Measurements from ENCODE around the gene IQSEC3.

IQSEC3 gene

DNA sequence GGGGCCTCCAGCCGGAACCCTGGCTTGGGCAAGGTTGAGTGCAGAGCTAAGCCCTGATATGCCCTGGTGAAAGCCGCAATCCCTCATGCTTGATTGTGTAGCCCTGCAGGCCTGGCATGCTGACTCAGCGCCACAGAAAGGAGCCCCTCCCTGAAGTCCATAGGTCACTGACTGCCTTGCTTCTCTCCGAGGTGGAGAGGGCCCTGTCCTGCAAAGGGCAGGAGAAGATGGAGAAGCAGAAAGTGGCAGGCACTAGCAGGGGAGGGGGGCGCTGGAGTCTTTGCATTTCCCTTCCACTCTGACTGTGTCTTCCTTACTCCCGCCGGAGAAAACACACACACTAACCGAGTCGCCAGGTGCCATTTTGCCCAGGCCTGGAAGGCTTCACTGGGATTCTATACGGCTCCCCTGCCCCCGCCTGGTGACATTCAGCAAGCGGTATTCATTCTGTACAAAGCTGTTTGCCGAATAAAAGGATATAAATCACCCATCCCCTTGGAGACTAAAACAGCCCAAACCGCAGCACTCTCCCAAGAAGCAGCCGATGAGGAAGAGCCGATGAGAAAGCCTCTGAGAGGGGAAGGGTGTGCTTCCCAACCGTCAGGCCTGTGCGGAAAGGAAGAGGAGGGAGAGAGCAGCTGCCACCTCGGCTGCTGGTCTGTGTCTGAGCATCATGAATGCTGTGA is 77.5 kb downstream of the IQSEC3 start:
- DNase-seq, result no peak

DNA sequence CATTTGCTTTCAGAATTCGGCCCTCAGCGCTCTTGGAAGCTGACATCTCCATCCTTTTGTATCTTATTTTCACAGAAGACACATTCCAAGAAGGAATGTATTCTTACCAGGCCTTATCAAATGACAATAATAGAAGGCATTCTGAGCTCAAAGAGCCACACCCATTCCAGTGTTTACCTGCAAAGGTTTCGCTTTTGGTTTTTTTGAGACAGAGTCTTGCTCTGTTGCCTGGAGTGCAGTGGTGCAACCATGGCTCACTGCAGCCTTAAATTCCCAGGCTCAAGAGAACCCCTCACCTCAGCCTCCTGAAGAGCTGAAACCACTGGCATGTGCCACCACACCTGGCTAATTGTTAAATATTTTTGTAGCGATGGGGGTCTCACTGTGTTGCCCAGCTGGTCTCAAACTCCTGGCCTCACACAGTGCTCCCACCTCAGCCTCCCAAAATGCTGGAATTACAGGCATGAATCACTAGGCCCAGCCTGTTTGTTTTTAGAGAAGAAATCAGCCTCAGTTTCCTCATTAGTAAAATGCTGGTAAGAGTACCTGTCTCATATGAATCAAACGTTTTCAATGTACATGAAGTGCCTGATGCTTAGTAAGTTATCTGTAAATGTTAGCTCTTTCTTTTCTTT is 78.2 kb downstream of the IQSEC3 start:
- no peak for DNase-seq

DNA sequence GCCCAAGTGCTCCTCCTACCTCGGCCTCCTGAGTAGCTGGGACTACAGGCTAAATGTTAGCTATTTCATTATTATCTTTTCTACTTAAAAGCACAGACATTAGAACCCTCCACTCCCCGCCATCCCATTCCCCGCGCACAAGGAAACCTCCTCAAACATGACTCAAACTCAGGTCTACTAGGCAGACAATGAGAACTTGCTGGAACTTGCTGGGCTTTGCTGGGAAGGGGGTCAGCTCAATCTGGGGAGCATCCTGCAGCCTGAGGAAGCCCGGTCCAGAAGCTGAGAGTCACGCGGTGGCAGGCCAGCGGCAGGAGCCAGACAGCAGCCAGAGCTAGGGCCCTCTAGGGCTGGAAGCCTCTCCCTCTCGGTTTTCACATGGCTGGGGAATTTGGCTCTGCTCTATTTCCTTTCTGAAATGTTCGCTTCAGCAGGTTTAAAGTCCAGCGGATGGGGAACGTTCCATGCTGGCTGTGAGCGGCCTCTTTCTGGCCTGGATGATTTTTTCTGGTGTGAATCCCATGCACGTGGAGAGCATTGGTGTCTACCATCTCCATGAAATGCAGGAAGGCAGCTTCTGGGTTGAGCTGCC is 78.9 kb downstream of the IQSEC3 start:
- DNase-seq, result no peak

DNA sequence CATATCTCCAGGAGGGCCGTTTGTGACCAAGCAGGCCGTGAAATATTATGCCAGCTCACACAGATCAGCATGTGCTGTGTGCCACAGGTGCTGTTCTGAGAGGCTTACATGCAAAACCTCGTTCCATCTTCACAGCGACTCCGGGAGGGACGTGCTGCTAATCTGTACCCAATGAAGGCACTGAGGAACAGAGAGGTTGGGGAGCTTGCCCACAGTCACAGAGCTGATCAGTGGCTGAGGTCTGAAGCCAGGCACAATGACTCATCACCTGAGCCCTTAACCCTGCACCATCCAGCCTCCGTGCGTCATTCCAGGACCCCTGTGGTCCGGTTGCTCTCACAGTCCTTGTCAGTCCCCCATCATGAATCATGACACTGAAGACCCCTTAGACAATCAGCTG is 80.7 kb downstream of the IQSEC3 start:
- no peak for DNase-seq

DNA sequence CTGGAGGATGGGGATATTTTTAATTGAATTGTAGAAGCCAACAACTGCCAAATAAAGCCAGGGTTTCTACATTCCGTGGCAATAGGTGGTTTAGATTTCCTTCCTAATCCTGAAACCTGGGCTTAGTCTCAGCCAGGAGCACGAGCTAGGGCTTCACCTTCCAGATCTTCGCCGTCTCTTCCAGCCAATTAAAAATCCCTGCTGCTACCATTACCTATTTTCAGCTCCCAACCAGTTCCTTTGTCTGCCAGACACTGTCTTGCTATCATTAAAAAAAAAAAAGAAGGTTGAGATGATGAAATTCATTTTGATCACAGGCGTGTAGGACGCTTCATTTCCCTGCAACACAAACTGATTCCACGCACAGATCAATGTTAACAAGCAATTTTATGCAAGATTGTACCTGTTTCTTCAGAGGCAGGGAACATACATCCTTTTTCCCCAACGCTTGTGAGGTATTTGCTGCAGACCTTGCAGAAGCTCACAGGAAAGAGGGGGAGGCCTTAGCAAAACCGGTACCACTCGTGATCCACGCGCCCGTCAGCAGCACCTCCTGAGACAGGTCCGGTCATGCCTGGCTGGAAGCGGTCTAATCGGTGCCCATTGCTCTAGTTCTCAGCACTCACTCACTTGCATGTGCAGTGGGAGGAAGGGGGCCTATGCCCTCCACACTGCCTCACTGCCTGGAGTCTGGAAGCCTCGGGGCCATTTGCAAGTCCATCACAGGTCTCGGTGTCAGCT is 82.3 kb downstream of the IQSEC3 start:
- DNase-seq, result no peak

DNA sequence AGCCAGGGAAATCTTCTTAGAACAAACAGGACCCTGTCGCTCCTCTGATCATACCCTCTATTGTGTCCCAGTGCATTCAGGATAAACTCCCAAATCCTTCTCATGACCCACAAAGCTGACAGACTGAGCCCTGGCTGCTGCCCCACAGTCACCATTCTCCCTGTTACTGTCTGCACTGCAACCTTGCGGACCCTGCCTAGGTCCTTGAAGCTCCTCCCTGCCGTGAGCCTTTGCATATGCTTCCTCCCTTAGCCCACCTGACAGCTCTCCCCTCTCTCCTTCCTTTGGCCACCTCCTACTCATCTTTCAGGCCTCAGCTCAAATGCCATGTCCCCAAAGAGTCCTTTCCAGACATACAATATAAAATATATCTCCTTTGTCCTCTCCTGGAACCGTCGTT is 85.0 kb downstream of the IQSEC3 start:
- DNase-seq, result no peak

DNA sequence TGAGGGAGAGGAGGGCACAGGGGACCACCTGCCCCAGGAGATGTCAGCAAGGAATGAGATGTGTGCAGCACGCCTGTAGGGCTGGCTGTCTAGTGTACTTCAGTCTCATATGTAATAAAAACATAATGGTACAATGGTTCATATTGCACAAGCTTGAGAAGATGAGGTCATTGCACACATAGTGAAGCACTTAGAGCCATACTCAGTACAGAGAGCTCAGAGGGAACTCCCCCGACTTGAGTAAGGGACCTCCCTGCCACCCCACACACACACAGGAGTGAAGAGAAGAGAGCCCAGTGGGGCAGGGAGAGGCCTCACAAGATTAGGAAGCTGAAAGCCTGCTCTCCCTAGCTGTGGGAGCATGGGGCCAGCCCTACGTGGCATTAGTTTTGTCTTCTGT is 85.9 kb downstream of the IQSEC3 start:
- no peak for DNase-seq

DNA sequence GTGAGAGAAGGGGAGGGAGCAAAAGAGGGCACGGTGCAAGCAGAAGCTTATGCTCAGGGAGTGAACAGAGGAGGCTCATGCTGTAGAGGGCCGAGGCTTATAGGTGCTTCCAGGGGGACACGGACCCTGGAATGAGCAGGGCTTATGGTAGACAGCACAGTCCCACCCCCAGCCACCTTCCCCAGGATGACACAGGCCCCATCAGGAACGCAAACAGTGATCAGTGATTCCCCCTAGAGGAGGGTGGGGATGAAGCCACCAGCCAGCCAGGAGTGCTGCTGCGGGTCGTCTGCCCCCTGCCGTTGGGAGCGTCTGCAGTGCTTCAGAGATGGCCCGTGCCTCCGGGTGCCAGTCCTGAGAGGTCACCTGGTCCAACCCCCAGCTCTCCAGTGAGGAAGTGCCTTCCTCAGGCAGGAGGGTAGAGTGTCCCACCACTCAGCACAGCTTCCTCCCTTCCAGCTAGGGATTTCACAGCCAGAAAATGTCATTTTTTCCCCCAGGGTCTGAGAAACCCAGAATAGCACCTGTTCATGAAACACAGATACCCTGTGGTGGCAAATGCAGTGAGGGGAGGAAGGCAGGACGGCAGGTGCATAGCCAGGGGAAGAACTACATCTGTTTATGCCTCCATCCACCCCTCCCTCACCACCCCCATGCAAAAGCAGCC is 86.6 kb downstream of the IQSEC3 start:
- DNase-seq, result no peak

DNA sequence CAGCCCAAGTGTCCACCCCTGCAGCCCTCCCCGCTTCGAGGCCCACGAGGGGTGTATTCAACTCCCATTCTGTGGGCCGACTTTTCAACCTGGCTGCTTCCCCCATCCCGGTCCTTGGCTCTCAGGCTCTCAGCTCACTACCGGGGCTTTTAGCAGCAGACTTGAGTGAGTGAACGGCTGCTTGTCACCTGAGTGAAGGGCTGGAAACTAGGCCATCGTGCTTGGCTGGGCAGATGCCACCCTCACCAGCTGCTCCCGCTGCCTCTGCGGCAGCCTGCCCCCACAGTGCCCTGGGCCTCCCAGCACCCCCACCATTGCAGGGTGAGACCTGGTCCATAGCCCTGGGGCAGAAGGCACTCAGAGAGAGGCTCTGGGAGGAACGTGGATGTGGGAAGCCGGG is 87.5 kb downstream of the IQSEC3 start:
- no peak for DNase-seq

DNA sequence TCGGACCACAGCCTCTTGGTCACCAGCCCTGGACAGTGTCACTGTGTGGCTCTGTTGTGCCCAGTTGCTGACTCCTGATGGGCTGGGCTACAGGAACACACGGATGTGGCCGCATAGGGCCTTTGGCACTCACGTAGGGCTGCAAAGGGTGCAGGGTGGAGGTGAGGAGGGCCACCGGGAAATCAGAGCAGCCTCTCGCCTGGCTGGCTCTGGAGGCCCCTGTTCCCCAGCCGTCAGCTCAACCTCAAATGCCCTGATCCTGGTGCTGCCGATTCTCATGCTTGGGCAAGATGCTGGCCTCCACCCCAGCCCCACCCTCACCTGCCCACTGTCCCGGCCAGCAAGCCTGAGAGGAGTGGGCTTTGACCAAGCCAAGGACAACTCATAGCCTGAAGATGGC is 88.4 kb downstream of the IQSEC3 start:
- DNase-seq, result no peak

DNA sequence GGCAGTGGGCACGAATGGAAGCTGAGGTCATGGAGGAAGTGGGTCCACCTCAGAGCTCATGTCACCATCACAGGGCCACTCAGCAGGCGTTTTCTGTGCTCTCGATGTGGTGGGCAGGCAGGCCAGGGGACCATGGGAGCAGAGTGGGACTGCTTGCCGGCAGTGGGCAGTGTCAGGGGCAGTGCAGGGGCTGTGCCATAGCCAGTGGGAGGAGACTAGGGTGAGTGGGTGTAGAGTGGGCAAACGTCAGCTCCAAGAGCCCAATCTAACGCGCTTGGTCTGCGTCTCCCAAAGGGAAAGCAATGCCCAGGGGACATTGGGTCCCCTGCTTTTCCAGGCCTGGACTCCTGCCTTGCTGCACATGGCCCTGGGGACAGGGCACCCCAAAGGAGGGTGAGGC is 89.1 kb downstream of the IQSEC3 start:
- DNase-seq, result no peak

DNA sequence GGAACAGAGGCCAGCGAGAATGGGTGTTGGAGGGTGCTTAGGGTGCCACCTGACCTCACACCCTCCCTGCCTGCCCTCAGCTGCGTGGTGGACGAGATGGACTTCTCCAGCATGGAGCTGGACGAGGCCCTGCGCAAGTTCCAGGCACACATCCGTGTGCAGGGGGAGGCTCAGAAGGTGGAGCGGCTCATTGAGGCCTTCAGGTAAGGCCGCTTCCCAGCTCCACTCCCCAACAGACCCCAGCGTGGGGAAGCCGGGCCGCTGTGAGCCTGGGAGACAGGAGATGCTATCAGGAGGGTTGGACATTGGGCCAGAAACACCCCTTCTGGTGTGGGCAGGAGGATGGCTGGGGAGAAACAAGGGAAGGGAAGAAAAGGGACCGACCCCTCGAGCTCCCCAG is 90.4 kb downstream of the IQSEC3 start:
- no peak for DNase-seq

DNA sequence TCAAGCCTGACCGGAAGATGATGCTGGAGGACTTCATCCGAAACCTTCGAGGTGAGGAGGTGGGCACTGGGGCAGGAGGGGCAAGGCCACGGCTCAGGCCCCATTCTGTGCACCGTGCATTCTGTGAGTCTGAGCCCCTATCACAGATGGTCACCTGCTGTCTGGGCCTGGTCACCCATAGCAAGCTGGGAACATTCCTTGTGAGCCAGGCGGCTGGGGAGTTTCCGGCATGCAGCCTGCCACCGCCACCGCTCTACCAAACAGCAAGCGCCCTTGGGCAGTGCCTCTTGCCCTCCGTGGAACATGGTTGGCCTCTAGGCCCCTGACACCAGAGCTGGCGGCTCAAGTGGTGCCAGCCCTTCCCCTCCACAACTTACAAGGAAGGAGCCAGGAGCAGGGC is 91.1 kb downstream of the IQSEC3 start:
- DNase-seq, result no peak

DNA sequence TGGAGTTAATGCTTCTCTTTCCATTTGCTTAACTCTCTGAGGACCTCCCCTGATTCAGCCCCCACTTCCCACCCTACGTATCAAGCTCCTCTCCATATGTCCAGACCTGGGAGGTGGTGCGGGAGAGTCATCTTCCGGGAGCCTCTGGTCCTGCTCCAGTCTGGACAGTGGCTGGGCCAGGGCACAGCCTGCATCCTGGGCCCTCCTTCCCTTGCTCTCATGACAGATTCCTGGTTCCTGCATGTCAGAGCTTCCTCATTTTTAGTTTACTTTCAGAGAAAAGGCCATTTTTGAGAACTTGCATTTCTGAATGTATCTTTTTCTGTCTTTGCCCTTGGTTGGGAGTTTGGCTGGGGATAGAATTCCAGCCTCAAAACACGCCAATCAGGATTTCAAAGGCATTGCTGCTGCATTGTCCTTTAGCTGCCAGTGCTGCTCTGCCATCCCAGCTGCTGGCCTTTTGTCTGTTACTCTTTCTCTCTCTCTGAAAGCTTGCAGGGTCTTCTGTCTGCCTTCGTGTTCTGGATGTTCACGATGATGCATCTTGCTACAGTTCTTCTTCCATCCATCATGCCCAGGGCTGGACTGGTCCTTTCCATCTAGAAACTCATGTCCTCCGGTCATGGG is 92.7 kb downstream of the IQSEC3 start:
- no peak for DNase-seq

DNA sequence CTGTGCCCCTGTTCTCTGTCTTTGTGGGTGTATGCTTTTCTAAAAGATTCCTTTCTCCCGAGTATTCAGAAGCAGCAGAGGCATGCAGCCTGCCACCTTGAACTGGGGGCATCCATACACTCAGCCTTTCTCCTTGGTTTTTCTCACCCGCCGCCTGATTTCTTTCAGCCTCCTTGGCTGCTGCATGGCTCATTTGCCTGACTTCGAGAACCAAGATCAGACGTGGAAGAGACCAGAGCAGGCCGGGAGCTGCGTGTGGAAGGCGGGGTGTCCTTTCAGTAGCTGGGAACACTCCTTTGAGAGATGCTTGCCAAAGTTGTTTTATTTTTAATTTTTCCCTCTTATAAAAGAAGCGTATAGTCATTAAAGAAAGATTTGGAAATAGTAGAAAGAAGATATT is 94.3 kb downstream of the IQSEC3 start:
- no peak for DNase-seq

DNA sequence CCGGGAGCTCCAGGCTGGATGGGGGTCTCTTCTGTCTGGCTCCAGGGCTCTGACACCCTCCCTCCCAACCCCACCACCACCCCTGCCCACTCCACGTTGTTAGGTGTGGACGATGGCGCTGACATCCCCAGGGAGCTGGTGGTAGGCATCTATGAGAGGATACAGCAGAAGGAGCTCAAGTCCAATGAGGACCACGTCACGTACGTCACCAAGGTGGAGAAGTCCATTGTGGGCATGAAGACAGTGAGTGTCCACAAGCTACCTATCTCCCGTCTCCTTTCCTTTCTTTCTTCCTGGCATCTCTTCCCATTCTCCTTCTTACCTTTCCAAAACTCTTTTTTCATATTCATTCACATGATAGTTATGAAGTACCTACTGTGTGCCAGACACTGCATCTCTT is 95.3 kb downstream of the IQSEC3 start:
- no peak for DNase-seq

DNA sequence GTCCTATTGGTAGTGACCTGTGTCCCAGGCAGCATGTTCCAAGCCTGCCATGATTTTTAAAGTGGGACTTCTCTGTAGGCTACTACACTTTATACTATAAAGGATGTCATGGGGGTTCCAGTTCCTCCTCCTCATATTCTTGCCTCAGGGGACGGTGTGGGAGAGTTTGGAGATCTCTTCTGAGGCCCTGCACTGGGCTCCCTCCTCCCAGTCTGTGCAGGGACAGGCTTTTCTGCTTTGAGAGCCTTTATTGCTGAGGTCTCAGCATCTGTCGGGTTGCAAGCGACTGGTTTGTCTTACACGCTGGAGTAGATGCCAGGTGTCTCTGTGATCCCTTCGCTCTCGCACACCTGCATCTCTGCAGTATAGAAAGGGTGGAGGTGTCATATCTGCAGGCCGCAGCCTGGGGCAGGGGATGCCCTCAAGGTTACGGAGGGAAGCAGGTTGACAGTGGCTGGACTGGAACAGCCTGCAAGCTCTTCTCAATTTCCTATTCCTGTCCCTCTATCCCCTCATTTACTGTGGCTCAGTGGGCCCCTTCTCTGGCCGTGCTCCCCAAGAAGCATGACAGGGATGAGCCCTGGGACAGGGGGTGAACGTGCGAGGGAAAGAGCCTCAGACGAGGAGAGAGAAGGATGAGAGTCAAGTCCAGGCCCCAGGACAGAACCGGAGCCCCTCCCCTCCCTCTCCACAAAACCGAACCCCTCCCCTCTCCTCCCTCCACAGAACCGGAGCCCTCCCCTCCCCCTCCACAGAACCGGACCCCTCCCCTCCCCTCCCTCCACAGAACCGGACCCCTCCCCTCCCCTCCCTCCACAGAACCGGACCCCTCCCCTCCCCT is 96.1 kb downstream of the IQSEC3 start:
- DNase-seq, result no peak

DNA sequence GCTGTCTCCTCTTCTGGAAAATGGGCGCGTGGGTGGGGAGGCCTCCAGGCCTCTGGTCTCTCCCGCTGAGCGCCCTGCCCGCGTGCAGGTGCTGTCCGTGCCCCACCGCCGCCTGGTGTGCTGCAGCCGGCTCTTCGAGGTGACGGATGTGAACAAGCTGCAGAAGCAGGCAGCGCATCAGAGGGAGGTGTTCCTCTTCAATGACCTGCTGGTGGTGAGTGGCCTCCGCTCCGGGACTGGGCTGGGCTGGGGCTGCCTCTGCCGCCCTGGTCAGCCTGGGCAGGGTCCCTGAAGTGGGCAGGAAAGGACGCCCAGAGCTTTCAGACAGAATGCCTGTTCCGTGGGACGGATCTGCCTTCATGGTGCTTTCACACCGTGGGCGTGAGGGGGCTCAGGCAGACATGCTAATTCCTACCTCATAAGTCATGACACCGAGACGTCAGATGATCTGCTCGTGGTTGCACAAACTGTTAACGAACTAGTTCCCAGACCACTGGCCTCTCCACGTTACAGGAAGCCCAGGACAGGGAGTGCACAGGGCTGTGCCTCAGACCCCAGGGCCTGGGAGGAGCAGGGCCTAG is 96.9 kb downstream of the IQSEC3 start:
- DNase-seq, result no peak

DNA sequence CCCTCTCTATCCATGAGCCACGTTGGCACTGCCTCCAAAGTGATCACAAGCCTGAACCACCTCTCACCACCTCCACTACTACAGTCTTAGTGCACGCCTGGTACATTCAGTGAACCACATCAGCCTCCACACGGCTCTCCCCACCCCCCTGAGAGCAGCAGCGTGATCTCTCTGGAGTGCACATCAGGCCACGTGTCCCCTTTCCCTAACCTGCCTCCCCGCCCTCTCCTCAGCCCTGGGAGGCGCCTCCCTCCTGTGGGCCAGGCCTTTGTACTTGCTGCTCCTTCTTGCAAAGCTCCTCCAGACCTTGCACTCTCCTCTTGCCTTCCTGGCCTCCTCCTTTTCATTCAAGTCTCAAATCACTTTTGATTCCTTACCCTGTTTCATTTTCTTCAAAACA is 97.6 kb downstream of the IQSEC3 start:
- no peak for DNase-seq

DNA sequence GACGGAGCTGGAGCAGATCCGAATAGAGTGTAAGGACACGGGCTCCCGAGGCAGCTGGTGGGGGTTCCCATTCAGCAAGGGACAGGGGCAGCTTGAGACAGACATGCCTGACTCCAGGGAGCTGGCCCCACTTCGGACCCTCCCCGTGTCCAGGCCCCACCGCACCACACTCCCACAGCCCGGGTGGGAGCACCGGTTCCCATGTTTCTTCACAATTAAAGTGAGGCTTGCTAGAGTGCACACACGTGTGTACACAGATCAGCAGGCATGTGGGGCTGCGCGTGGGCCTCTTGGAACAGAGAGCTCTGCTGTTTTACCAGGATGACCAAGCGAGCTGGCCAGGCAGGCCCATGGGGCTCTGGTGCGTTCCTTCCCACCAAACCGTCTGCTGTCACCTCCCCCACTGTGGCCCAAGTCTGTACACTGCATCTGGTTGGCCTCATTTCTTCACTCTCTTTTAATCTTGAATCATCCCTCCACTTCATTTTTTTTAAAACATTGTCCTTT is 99.3 kb downstream of the IQSEC3 start:
- DNase-seq, result no peak

DNA sequence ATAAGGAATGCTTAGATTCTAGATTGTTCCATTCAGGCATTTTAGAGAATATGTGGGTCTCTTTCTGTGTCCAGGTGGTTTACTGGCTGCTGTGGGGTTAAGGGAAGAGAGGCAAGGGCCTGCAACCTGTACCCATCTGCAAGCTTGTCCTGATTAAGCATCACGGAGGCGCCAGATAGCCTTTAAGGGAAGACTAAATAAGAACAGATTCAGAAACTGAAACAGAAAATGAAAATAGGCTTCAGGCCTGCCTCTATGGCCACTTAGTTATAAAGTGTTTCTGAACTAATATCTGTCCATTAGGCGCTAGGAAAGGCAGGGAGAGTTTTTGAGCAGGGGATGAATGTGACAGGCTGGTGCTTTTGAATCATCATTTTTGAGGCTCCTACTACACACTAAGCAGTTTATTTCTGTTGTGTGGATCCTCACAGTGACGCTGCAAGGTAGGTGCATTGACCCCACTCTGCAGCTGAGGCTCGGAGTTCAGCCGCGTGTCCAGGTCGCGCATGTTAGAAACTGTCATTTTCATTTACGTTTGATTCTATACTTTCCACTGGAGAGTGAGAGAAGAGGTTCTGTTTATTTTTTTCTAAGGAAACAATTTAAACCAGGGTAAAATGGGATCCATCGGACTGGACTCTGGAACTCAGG is 100.0 kb downstream of the IQSEC3 start:
- no peak for DNase-seq
